Measurements from ENCODE around the gene KLHL40. TPM values are rescaled to one million over a fixed set of nuclear protein-coding genes. Genes with fewer than 3 reads are reported as not detected.

Gene KLHL40
- total RNA-seq, 4 donors from 2014 or later, result not detected

DNA sequence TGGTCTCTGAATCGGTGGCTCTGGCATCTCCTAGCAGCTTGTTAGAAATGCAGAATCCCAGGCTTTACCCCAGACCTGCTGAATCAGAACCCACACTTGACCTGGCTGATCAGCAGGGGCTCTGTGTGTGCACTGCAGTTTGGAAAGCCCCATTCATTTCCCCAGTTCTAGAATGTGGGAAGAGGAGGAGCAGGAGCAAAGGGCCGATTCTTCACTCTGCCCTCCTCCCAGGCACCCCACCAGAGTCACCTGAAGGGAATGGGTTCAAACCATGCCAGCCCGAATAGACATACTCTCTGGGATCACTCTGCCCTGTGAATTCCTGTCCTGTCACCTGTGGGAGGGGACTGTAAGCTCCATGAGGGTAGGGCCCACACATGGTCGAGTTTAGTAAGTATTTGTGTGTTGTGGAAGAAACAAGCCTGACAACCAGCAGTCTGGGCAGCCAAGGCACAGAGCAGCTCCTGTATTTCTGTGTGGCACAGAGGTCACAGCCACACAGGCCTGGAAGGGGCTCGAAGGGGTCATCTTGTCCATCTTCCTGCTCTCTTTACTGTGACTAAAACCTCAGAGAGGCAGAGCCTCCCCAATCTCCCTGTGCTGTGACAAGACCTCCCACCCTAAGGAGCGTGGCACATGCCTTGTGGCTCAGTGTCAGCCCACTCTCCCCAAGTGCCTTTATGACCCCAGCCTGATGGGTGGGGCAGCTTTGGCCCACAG lies 46.3 kb downstream of the KLHL40 start:
- TF ChIP-seq, protein P1, sequence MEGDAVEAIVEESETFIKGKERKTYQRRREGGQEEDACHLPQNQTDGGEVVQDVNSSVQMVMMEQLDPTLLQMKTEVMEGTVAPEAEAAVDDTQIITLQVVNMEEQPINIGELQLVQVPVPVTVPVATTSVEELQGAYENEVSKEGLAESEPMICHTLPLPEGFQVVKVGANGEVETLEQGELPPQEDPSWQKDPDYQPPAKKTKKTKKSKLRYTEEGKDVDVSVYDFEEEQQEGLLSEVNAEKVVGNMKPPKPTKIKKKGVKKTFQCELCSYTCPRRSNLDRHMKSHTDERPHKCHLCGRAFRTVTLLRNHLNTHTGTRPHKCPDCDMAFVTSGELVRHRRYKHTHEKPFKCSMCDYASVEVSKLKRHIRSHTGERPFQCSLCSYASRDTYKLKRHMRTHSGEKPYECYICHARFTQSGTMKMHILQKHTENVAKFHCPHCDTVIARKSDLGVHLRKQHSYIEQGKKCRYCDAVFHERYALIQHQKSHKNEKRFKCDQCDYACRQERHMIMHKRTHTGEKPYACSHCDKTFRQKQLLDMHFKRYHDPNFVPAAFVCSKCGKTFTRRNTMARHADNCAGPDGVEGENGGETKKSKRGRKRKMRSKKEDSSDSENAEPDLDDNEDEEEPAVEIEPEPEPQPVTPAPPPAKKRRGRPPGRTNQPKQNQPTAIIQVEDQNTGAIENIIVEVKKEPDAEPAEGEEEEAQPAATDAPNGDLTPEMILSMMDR (IDR thresholded peaks at IDR 0.05; ENCODE audit: low read depth), result no peak

GRCh38 chr3:42732196-42732828 lies 47.0 kb downstream of the KLHL40 start:
- TF ChIP-seq, protein P1 (IDR thresholded peaks at IDR 0.05; ENCODE audit: low read depth), result no peak

- TF ChIP-seq, protein P1 (IDR thresholded peaks at IDR 0.05; ENCODE audit: low read depth), result no peak
Observed at GRCh38 chr3:42732829-42733459, 47.6 kb downstream of the KLHL40 start.

DNA sequence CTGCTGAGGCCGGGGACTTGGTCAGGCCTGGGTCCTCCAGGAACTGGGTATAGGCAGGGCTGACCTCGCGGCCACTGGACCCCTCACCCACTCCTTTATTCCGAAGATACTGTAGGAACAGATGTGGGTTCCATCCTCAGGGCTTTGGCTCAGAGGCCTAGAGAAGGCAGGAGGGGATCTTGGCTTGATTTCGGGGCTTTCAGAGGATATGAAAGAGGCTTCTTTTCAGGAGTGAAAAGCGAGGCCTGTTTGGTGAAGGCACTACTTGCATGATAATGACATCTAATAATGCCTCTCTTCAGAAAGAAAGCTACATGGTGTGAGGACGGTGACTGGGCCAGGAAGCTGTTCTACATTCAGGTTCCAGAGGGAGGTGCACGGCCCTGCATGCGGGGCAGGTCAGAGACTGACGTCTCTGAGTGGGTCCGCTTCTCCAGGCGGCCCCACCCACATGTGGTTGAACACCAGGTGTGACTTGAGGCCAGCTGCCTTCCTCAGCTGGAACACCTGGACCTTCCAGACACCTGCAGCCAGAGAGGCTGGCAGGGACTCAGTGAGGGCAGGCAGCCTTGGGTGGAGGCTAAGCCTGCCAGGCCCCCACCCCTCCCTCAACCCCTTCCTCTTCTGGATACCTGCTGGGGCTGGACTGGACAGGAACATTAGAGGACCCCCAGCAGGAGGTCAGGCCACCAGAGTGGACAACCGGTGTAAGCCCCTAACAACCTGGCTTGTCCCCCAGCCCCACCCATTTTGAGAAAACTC lies 48.3 kb downstream of the KLHL40 start:
- TF ChIP-seq, protein P1 (IDR thresholded peaks at IDR 0.05; ENCODE audit: low read depth), result no peak

GRCh38 chr3:42734263-42734860 lies 49.0 kb downstream of the KLHL40 start:
- TF ChIP-seq, protein P1 (IDR thresholded peaks at IDR 0.05; ENCODE audit: low read depth), result no peak

GRCh38 chr3:42735019-42735418 lies 49.7 kb downstream of the KLHL40 start:
- TF ChIP-seq, protein P1 (IDR thresholded peaks at IDR 0.05; ENCODE audit: low read depth), result no peak

Data from subcutaneous adipose tissue (tissue), 4 donors.